Stomach (tissue), 19 donors: Measurements from ENCODE around the gene ATXN2. TPM values are rescaled to one million over a fixed set of nuclear protein-coding genes. Genes with fewer than 3 reads are reported as not detected.

ENCODE experiments used
- DNase-seq, 2 donors: peaks; one replicate each; pipeline versions ENCODE4 v3.0.0 to v3.0.0-alpha.2; 2013 to 2019
- H3K27ac ChIP-seq, 5 donors: fragments of 200-600 bp in 4 of 5; sonication (generic) in 4 of 5; one replicate each; pipeline ENCODE4 v1.5.1; 2013 to 2019; ENCODE audit warnings: mild to moderate bottlenecking in 1 of 5, moderate library complexity in 1 of 5
- H3K27me3 ChIP-seq, 3 donors: fragments of 200-600 bp; sonication (generic); one replicate each; pipeline ENCODE4 v1.5.1; 2017 to 2019; ENCODE audit warnings: mixed run types in 1 of 3
- H3K36me3 ChIP-seq, 4 donors: fragments of 200-600 bp; sonication (generic); 1 replicate in 3 of 4; 2 replicates in 1 of 4; pipeline ENCODE4 v1.5.1; 2016 to 2019
- H3K4me1 ChIP-seq, 4 donors: fragments of 200-600 bp; sonication (generic); one replicate each; pipeline ENCODE4 v1.5.1; 2016 to 2019
- H3K4me3 ChIP-seq, 4 donors: fragments of 200-600 bp; sonication (generic) in 3 of 4; one replicate each; pipeline ENCODE4 v1.5.1; 2016 to 2019; ENCODE audit warnings: mild to moderate bottlenecking in 1 of 4
- H3K9me3 ChIP-seq, 4 donors: fragments of 200-600 bp; sonication (generic); one replicate each; pipeline ENCODE4 v1.5.1; 2016 to 2019
- EP300 ChIP-seq: sonication (generic); formaldehyde crosslinking; IDR thresholded peaks from one replicate; pipeline ENCODE4 v1.6.1; 2017; ENCODE audit warnings: antibody characterized with exemption
- POLR2A ChIP-seq, 4 donors: fragments of 450-650 bp; IDR thresholded peaks; one replicate each; pipeline ENCODE4 v1.6.1; 2016; ENCODE audit warnings: antibody characterized with exemption in 4 of 4, control low read depth in 2 of 4, mild to moderate bottlenecking in 1 of 4, moderate library complexity in 1 of 4
- POLR2AphosphoS5 ChIP-seq, 3 donors: sonication (generic); formaldehyde crosslinking; IDR thresholded peaks; one replicate each; pipeline ENCODE4 v1.6.1; 2016; ENCODE audit warnings: antibody characterized with exemption in 3 of 3
- WGBS, 5 donors: extraction: QIAGEN DNeasy Blood & Tissue Kit in 3 of 5; methylation state at CpG; one replicate each; pipeline versions ENCODE4 v1.1.5 to v1.1.7; 2013 to 2018; 5-methylcytosine and 5-hydroxymethylcytosine counted together
- intact Hi-C: fragments of 100-400 bp; cut with DNase I; formaldehyde crosslinking; loops from one replicate; pipeline ENCODE4 v1.15.1; 2023; ENCODE audit warnings: low total_unique reads
- long read RNA-seq, 10 donors: transcript quantifications; one replicate each; lab custom pipeline, GENCODE V29; 2026
- polyA plus RNA-seq, 3 donors: library from polyadenylated mRNA; stranded (reverse); fragments of 200-250 nt; gene quantifications; one replicate each; pipeline ENCODE4 v1.2.3, GENCODE V29; 2013
- total RNA-seq, 5 donors: library from RNA; depleted of rRNA; stranded (reverse); fragments of >200 nt; gene quantifications; one replicate each; pipeline versions ENCODE4 v1.1.0 to v1.2.3, GENCODE V29; 2014 to 2016
- TF ChIP-seq, protein P1 (sequence below), 7 experiments: fragments of 450-650 bp in 4 of 7; fragments of 200-600 bp in 3 of 7; sonication (generic) in 3 of 7; IDR thresholded peaks; one replicate each; pipeline ENCODE4 v1.5.1; 2016 to 2019; ENCODE audit warnings: antibody characterized with exemption in 7 of 7, control low read depth in 2 of 7, mild to moderate bottlenecking in 1 of 7
- donor health status: healthy with polysubstance abuse.
- donor health status: Bipolar disorder and iron deficiency.
- donor health status: healthy.

Gene ATXN2, protein sequence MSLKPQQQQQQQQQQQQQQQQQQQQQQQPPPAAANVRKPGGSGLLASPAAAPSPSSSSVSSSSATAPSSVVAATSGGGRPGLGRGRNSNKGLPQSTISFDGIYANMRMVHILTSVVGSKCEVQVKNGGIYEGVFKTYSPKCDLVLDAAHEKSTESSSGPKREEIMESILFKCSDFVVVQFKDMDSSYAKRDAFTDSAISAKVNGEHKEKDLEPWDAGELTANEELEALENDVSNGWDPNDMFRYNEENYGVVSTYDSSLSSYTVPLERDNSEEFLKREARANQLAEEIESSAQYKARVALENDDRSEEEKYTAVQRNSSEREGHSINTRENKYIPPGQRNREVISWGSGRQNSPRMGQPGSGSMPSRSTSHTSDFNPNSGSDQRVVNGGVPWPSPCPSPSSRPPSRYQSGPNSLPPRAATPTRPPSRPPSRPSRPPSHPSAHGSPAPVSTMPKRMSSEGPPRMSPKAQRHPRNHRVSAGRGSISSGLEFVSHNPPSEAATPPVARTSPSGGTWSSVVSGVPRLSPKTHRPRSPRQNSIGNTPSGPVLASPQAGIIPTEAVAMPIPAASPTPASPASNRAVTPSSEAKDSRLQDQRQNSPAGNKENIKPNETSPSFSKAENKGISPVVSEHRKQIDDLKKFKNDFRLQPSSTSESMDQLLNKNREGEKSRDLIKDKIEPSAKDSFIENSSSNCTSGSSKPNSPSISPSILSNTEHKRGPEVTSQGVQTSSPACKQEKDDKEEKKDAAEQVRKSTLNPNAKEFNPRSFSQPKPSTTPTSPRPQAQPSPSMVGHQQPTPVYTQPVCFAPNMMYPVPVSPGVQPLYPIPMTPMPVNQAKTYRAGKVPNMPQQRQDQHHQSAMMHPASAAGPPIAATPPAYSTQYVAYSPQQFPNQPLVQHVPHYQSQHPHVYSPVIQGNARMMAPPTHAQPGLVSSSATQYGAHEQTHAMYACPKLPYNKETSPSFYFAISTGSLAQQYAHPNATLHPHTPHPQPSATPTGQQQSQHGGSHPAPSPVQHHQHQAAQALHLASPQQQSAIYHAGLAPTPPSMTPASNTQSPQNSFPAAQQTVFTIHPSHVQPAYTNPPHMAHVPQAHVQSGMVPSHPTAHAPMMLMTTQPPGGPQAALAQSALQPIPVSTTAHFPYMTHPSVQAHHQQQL
- 100 to 1,000 TPM in 2 of 5 donors, 10 to 100 TPM in 3; 55.9 to 131 (median 71.7) TPM for total RNA-seq
- 10 to 100 TPM; 11.1 to 17.4 (median 16.1) TPM for polyA plus RNA-seq
- long read RNA-seq, donor 1, partial matches to known transcripts = 7 of 7 reads
- long read RNA-seq, donor 1, other reads (novel, unspliced or antisense) = 0 of 7 reads
- long read RNA-seq, donor 2, full-length matches to known transcripts = 4 of 4 reads
- long read RNA-seq, donor 2, partial matches to known transcripts = 0 of 4 reads
- long read RNA-seq, donor 2, other reads (novel, unspliced or antisense) = 0 of 4 reads
- long read RNA-seq, donor 3, partial matches to known transcripts = 0 of 1 reads
- long read RNA-seq, donor 3, other reads (novel, unspliced or antisense) = 0 of 1 reads
- long read RNA-seq, donor 4 = 0 reads
- long read RNA-seq, donor 5, partial matches to known transcripts = 0 of 4 reads
- long read RNA-seq, donor 5, other reads (novel, unspliced or antisense) = 0 of 4 reads
- long read RNA-seq, donor 6, full-length matches to known transcripts = 5 of 11 reads
- long read RNA-seq, donor 6, partial matches to known transcripts = 6 of 11 reads
- long read RNA-seq, donor 6, other reads (novel, unspliced or antisense) = 0 of 11 reads
- long read RNA-seq, donor 7, full-length matches to known transcripts = 2 of 2 reads
- long read RNA-seq, donor 7, partial matches to known transcripts = 0 of 2 reads
- long read RNA-seq, donor 7, other reads (novel, unspliced or antisense) = 0 of 2 reads
- long read RNA-seq, donor 8, full-length matches to known transcripts = 1 of 1 reads
- long read RNA-seq, donor 8, partial matches to known transcripts = 0 of 1 reads
- long read RNA-seq, donor 8, other reads (novel, unspliced or antisense) = 0 of 1 reads
- long read RNA-seq, donor 9, partial matches to known transcripts = 0 of 4 reads
- long read RNA-seq, donor 9, other reads (novel, unspliced or antisense) = 0 of 4 reads
- long read RNA-seq, donor 10 = 0 reads

DNA sequence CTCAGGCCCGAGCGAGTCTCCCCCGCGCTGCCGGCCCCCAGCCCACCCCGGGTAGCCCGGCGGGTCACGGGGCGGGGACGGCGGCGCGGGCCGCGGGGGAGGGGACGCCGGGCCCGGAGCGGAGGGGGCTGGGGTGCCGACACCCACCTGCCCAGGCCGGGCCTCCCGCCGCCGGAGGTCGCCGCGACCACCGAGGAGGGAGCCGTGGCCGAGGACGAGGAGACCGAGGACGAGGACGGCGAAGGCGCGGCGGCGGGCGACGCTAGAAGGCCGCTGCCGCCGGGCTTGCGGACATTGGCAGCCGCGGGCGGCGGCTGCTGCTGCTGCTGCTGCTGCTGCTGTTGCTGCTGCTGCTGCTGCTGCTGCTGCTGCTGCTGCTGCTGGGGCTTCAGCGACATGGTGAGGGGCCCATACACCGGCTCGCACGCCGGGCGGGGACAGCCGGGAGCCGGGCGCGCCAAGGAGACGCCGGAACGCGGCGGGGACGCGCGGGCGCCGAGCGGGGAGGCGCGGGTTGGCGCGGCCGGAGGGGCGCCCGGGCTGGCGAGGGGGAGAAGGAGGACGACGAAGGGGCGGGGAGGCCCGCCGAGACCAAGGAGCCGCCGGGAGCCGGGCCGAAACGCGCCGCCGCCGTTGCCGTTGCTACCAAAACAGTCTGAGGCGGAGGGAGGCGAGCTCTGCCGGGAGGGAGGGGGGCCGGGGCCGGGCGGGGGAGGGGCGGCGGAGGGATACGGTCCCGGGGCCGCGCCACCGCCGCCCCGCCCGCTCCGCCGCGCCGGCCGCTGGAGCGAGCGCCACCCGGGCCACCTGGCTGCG lies at the start of gene ATXN2:
ATXN2 (minus strand) TSS at position 679 of the 816 bp plus-strand sequence; CDS start at position 398, 281 bp downstream.
- 0 to 1% (median 0%) methylated on average over 41 to 116 of the region's 119 CpGs for WGBS, 5 donors
- Histone ChIP-seq H3K27me3 (no peaks in the 10 kb centered on the region), H3K4me3 (peak within 1 kb of the TSS; percentile 88 to 99 (median 95)), H3K9me3 (no peaks in the 10 kb centered on the region), H3K4me1 (peaks cover 16 to 48% (median 35%) of the 10 kb centered on the region in 4 donors), H3K27ac (peak within 1 kb of the TSS; percentile 94 to 100 (median 97)), H3K36me3 (no peaks in the 10 kb centered on the region)
- peak in 1 of 3 donors; percentile 6 for TF ChIP-seq POLR2AphosphoS5 (IDR thresholded peaks at IDR 0.05)
- TF ChIP-seq POLR2A (IDR thresholded peaks at IDR 0.05) = no peak
- intact Hi-C loops = no loop called here
- DNase-seq = peak; percentile 55 to 87

DNA sequence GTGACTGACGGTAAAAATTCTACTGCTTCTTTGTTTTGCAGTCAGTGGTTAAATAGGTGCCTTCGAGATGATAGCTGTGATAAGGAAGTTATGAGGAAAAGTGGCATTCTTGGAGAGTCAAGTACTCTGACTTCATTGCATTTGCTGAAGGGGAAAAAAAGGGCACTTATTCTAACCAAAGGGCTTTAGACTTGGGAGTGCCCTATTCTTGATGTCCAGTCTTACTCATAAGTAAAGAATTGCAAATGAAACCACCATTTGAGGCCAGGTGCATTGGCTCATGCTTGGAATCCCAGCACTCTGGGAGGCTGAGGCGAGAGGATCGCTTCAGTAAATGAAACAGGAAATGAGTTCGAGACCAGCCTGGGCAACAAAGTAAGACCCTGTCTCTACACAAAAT lies 46.3 kb upstream of the ATXN2 start:
- Histone ChIP-seq H3K4me1 (peaks cover 9 to 26% (median 19%) of the 10 kb centered on the region in 4 donors), H3K27me3 (no peaks in the 10 kb centered on the region), H3K36me3 (peaks cover 54 to 92% (median 87%) of the 10 kb centered on the region in 4 donors), H3K9me3 (no peaks in the 10 kb centered on the region), H3K4me3 (no peak overlapping the region), H3K27ac (no peak overlapping the region)
- no peak for DNase-seq
- TF ChIP-seq, protein P1, sequence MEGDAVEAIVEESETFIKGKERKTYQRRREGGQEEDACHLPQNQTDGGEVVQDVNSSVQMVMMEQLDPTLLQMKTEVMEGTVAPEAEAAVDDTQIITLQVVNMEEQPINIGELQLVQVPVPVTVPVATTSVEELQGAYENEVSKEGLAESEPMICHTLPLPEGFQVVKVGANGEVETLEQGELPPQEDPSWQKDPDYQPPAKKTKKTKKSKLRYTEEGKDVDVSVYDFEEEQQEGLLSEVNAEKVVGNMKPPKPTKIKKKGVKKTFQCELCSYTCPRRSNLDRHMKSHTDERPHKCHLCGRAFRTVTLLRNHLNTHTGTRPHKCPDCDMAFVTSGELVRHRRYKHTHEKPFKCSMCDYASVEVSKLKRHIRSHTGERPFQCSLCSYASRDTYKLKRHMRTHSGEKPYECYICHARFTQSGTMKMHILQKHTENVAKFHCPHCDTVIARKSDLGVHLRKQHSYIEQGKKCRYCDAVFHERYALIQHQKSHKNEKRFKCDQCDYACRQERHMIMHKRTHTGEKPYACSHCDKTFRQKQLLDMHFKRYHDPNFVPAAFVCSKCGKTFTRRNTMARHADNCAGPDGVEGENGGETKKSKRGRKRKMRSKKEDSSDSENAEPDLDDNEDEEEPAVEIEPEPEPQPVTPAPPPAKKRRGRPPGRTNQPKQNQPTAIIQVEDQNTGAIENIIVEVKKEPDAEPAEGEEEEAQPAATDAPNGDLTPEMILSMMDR (IDR thresholded peaks at IDR 0.05) = no peak
- TF ChIP-seq EP300 (no peak), POLR2AphosphoS5 (IDR thresholded peaks at IDR 0.05) (no peak), POLR2A (IDR thresholded peaks at IDR 0.05) (no peak)
- WGBS, 5 donors = 92 to 96% (median 94%) methylated on average over 5 of the region's 5 CpGs
- intact Hi-C loops = no loop called here

DNA sequence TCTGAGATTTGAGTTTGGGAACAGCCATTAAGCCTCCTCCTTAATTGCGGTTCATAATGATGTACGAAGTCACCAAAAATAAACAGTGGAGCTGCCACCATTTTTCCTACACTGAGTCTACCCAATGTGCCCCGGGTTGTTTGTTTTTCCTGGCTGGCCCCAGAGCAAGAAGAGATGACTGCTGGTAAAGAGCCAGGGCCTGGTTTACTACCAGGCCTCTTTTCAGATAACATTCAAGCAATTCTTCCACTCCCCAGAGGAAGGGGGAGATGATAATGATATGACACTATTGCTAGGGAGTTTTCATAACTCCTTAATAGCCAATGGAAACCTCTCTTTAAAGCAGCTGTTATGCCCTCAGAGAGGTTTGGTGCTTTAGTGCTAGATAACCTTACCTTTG lies 44.3 kb upstream of the ATXN2 start:
- DNase-seq = peak; percentile 63 to 75
- Histone ChIP-seq H3K9me3 (no peaks in the 10 kb centered on the region), H3K27ac (peak overlapping the region; percentile 24 to 76 (median 68)), H3K36me3 (peaks cover 40 to 77% (median 69%) of the 10 kb centered on the region in 4 donors), H3K4me3 (no peak overlapping the region), H3K4me1 (peaks cover 9 to 26% (median 19%) of the 10 kb centered on the region in 4 donors), H3K27me3 (no peaks in the 10 kb centered on the region)
- 15 to 32% (median 26%) methylated on average over 3 of the region's 3 CpGs for WGBS, 5 donors
- TF ChIP-seq EP300 (no peak), POLR2A (IDR thresholded peaks at IDR 0.05) (no peak), POLR2AphosphoS5 (IDR thresholded peaks at IDR 0.05) (peak; percentile 9 to 53 (median 10))
- intact Hi-C loops = no loop called here
